Measurements from ENCODE around the gene CETN3. TPM values are rescaled to one million over a fixed set of nuclear protein-coding genes. Genes with fewer than 3 reads are reported as not detected.
A peak's percentile ranks its signal among the peaks of the same experiment; 100 is the strongest.

Gene CETN3
- total and polyA plus RNA-seq, 2 of the 13 experiments (the other 11 are each of a cell fraction or from before 2014, with no cell fraction given), result 15.4 to 71.5 TPM

GRCh38 chr5:90409318-90410177 lies at the start of gene CETN3 (continued):
- TF ChIP-seq PAX8 (CRISPR knock-in tag; IDR thresholded peaks at IDR 0.05; ENCODE audit: borderline replicate concordance) (peak; percentile 58; the same call in 1 of the 2 replicates), SIN3A (IDR thresholded peaks at IDR 0.05; ENCODE audit: borderline replicate concordance, low read depth, low read length) (peak; percentile 65; the same call in 1 of the 2 replicates), ZNF280D (CRISPR knock-in tag; IDR thresholded peaks at IDR 0.05) (peak; percentile 79; the same call in 1 of the 2 replicates), RFX3 (CRISPR knock-in tag; IDR thresholded peaks at IDR 0.05) (no peak), ZNF616 (CRISPR knock-in tag; IDR thresholded peaks at IDR 0.05; ENCODE audit: low read depth) (0 out of 2 replicates have a peak, but pooled peaks have one; percentile 25), RBAK (CRISPR knock-in tag; IDR thresholded peaks at IDR 0.05) (no peak), ZNF563 (CRISPR knock-in tag; IDR thresholded peaks at IDR 0.05) (peak; percentile 48; the same call in 1 of the 2 replicates), ZNF367 (CRISPR knock-in tag; IDR thresholded peaks at IDR 0.05; ENCODE audit: borderline replicate concordance) (0 out of 2 replicates have a peak, but pooled peaks have one; percentile 22), JUN (CRISPR knock-in tag; IDR thresholded peaks at IDR 0.05) (no peak), STAT5B (CRISPR knock-in tag; IDR thresholded peaks at IDR 0.05) (peak; percentile 84; the same call in 1 of the 2 replicates), NONO (IDR thresholded peaks at IDR 0.05) (no peak), NONO (CRISPR knock-in tag; conservative IDR thresholded peaks at IDR 0.05) (0 out of 2 replicates have a peak, but pooled peaks have one; percentile 61), ZNF460 (CRISPR knock-in tag; IDR thresholded peaks at IDR 0.05; ENCODE audit: borderline replicate concordance) (no peak), HNF1A (IDR thresholded peaks at IDR 0.05; ENCODE audit: low read depth) (no peak), HNF1A (CRISPR knock-in tag; IDR thresholded peaks at IDR 0.05; ENCODE audit: borderline replicate concordance) (0 out of 2 replicates have a peak, but pooled peaks have one; percentile 43), ZSCAN22 (CRISPR knock-in tag; IDR thresholded peaks at IDR 0.05) (no peak), ZNF362 (CRISPR knock-in tag; IDR thresholded peaks at IDR 0.05; ENCODE audit: borderline replicate concordance) (peak; percentile 94), ZBTB7B (CRISPR knock-in tag; IDR thresholded peaks at IDR 0.05) (peak; percentile 79), SMYD3 (CRISPR knock-in tag; IDR thresholded peaks at IDR 0.05) (peak; percentile 62; the same call in 1 of the 2 replicates), POLR2G (IDR thresholded peaks at IDR 0.05; ENCODE audit: low read depth, low read length) (peak; percentile 97)

Measured in HepG2 (cell line).